Activated B cell treated with CpG ODN at 0.5 μM for 24 hours (primary cell): ENCODE results near the gene GBF1. TPM values are rescaled to one million over a fixed set of nuclear protein-coding genes. Genes with fewer than 3 reads are reported as not detected.
"Not testable (repeated sequence)": the region's sequence is repeated elsewhere in the genome, so short reads cannot be mapped to it uniquely, and the experiment has no call there.

Experiments used
- ATAC-seq: fragments of 200-7000 bp; cut with Tn5 transposase; one replicate; pipeline ENCODE4 v1.10.0; 2021; ENCODE audit warnings: low read depth, mild to moderate bottlenecking, moderate library complexity
- CTCF ChIA-PET: fragments of 350-600 bp; sonication (Branson Sonifier 250); formaldehyde crosslinking; loops from one replicate; lab custom pipeline; 2021; ENCODE audit warnings: antibody characterized with exemption; lab: Charles Lee
- POLR2A ChIA-PET: fragments of 350-600 bp; sonication (Branson Sonifier 250); formaldehyde crosslinking; loops from one replicate; lab custom pipeline; 2021; ENCODE audit warnings: antibody characterized with exemption; lab: Charles Lee
- DNase-seq: peaks from one replicate; pipeline ENCODE4 v3.0.0; 2022
- H3K27ac Mint-ChIP-seq: one replicate; pipeline ENCODE4 v1.8.0; 2020; ENCODE audit warnings: mixed read lengths
- H3K27me3 Mint-ChIP-seq: one replicate; pipeline ENCODE4 v1.8.0; 2021; ENCODE audit warnings: mixed read lengths
- H3K36me3 Mint-ChIP-seq: one replicate; pipeline ENCODE4 v1.8.0; 2021; ENCODE audit warnings: low read depth, mixed read lengths
- H3K4me1 Mint-ChIP-seq: one replicate; pipeline ENCODE4 v1.8.0; 2021; ENCODE audit warnings: mixed read lengths
- H3K4me3 Mint-ChIP-seq: one replicate; pipeline ENCODE4 v1.8.0; 2020; ENCODE audit warnings: mild to moderate bottlenecking, mixed read lengths
- H3K9me3 Mint-ChIP-seq: one replicate; pipeline ENCODE4 v1.8.0; 2020; ENCODE audit warnings: mixed read lengths
- intact Hi-C: fragments of 100-400 bp; cut with micrococcal nuclease; formaldehyde crosslinking; loops from one replicate; pipeline ENCODE4 v1.15.1; 2024
- total RNA-seq: library from RNA; stranded (reverse); gene quantifications from 2 replicates; pipeline ENCODE4 v1.2.3, GENCODE V29; 2022
- TF ChIP-seq, protein P1 (sequence below): fragments of 200-600 bp; IDR thresholded peaks from one replicate; pipeline ENCODE4 v1.8.0; 2022; ENCODE audit warnings: antibody characterized with exemption, mild to moderate bottlenecking

GBF1 gene
- total RNA-seq, 1 donor from 2014 or later = 44.3 TPM

DNA sequence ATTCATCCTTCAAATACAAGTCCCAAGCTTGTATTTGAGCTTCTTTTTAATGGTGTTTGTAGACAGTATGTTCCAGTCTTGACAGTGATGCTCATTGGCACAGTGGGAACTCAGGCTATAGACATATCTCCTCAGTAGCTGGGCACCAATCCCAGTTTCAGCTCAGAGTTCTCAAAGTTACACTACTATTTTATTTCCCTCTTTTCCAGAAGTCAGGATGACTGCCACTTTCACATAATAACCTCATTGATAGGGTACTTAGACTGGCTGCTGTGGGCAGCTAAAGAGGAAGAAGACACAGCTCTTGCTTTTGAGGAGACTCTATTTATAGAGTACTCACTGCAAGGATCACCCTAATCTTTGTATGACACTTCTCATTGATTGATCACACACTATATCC is 2.4 kb downstream of the GBF1 start:
- peaks cover 43% of the 10 kb centered on the region for H3K4me1 Mint-ChIP-seq
- intact Hi-C loops = loop anchor here (5.0 to 10.0 kb wide), 4 partner anchors 93 to 1120 kb away; partner anchors contain the start of genes BTRC, NOLC1, TAF5 and TRIM8
- H3K36me3 Mint-ChIP-seq = peaks cover 21% of the 10 kb centered on the region
- POLR2A ChIA-PET = interaction anchor here (0.6 kb wide), 1 partner anchor 58 kb away, joined by 3 read pairs; no protein-coding TSS in a partner anchor
- TF ChIP-seq, protein P1, sequence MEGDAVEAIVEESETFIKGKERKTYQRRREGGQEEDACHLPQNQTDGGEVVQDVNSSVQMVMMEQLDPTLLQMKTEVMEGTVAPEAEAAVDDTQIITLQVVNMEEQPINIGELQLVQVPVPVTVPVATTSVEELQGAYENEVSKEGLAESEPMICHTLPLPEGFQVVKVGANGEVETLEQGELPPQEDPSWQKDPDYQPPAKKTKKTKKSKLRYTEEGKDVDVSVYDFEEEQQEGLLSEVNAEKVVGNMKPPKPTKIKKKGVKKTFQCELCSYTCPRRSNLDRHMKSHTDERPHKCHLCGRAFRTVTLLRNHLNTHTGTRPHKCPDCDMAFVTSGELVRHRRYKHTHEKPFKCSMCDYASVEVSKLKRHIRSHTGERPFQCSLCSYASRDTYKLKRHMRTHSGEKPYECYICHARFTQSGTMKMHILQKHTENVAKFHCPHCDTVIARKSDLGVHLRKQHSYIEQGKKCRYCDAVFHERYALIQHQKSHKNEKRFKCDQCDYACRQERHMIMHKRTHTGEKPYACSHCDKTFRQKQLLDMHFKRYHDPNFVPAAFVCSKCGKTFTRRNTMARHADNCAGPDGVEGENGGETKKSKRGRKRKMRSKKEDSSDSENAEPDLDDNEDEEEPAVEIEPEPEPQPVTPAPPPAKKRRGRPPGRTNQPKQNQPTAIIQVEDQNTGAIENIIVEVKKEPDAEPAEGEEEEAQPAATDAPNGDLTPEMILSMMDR = no peak
- no peak overlapping the region for H3K27ac Mint-ChIP-seq
- no peak for DNase-seq
- H3K27me3 Mint-ChIP-seq = peaks cover 6% of the 10 kb centered on the region
- peak overlapping the region; percentile 60 for H3K4me3 Mint-ChIP-seq
- CTCF ChIA-PET = interaction anchor here (1.0 to 7.5 kb wide), 4 partner anchors 17 to 336 kb away, joined by 4 to 50 read pairs (median 6); no protein-coding TSS in a partner anchor
- ATAC-seq = no peak
- H3K9me3 Mint-ChIP-seq = no peaks in the 10 kb centered on the region

DNA sequence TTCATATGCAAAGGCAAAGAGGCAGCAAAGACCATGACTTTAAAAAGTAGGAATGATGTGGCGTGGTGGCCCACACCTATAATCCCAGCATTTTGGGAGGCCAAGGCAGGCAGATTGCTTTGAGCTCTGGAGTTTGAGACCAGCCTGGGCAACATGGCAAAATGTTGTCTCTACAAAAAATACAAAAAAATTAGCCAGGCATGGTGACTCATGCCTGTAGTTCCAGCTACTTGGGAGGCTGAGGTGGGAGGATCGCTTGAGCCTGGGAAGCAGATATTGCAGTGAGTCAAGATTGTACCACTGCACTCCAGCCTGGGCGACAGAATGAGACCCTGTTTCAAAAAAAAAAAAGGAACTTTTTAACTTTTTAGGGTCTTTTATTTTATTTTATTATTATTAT is 7.2 kb downstream of the GBF1 start:
- H3K9me3 Mint-ChIP-seq, H3K4me3 Mint-ChIP-seq, ATAC-seq, DNase-seq, H3K27me3 Mint-ChIP-seq, H3K27ac Mint-ChIP-seq, intact Hi-C loops, POLR2A ChIA-PET, CTCF ChIA-PET: not testable (repeated sequence)
- Mint-ChIP-seq H3K4me1 (peaks cover 28% of the 10 kb centered on the region), H3K36me3 (peaks cover 28% of the 10 kb centered on the region)

DNA sequence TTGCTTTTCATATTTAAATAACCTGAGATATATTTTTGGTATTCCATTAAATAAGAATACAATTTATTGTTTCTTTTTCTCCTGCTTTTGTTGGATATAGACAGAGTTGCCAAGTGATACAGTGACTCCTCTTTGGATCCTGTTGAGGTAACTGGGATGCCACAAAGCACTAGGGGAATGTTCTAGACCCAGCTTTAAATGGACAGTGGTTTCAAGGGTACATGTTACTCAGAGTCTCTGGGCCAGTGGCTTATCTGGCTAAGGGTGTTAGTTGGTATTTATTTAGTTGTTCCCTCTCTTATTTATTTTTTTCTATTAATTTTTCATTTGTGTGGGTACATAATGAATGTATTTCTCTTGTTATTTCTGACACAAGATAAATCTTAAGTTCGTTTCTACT is 9.1 kb downstream of the GBF1 start:
- no peak overlapping the region for H3K4me3 Mint-ChIP-seq
- H3K27me3 Mint-ChIP-seq = no peaks in the 10 kb centered on the region
- ChIA-PET POLR2A (interaction anchor here (1.3 kb wide), 1 partner anchor 9 kb away, joined by 3 read pairs; the partner anchor contains the start of gene GBF1), CTCF (interaction anchor here (1.4 kb wide), 1 partner anchor 25 kb away, joined by 3 read pairs; no protein-coding TSS in a partner anchor)
- no peaks in the 10 kb centered on the region for H3K9me3 Mint-ChIP-seq
- intact Hi-C loops = no loop called here
- no peak for DNase-seq
- H3K36me3 Mint-ChIP-seq = peaks cover 28% of the 10 kb centered on the region
- no peak overlapping the region for H3K27ac Mint-ChIP-seq
- ATAC-seq = no peak
- H3K4me1 Mint-ChIP-seq = peaks cover 12% of the 10 kb centered on the region
- TF ChIP-seq, protein P1 = no peak

DNA sequence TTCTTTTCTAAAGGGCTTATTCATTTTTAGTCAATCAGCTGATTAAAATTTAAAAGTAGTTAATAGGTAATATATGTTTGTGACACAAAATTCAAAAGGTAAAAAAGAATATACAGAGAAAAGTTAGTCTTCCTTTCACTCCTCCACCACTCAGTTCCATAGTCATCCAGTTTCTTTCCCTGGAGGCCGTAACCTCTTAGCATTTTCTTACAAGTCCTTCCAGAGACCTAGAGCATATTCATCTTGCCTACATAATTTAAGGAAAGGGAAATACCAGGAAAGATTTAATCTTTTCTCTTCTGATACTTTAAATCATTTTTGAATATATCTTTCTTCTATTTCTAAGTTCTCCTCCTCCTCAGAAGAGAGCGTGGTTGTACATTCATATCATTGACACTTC is 10.1 kb downstream of the GBF1 start:
- Mint-ChIP-seq H3K4me1 (peaks cover 12% of the 10 kb centered on the region), H3K27me3 (no peaks in the 10 kb centered on the region), H3K36me3 (peaks cover 35% of the 10 kb centered on the region), H3K9me3 (no peaks in the 10 kb centered on the region), H3K27ac (no peak overlapping the region), H3K4me3 (no peak overlapping the region)
- POLR2A ChIA-PET = no interaction called here
- CTCF ChIA-PET = interaction anchor here (1.4 kb wide), 1 partner anchor 26 kb away, joined by 3 read pairs; no protein-coding TSS in a partner anchor
- intact Hi-C loops = no loop called here
- ATAC-seq (no peak), DNase-seq (no peak)
- TF ChIP-seq, protein P1 = no peak

DNA sequence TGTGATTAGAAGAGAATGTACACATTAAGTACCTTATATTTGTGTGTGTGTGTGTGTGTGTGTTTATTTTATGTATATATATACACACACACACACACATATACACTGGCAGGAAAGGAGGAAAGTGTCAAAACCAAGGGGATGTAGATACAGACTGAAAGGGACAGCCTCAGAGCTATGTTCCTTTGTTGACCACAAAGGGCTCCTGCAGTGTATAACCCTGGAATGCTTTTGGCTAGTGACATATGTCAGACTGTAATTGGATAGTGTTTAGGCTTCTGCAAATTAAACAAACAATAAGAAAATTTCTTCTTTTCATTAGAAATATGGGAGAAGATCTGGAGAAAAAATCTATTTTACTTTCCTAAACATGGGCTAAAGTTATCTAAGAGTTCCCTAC is 15.9 kb downstream of the GBF1 start:
- Mint-ChIP-seq H3K9me3 (no peaks in the 10 kb centered on the region), H3K27me3 (no peaks in the 10 kb centered on the region), H3K4me1 (peaks cover 4% of the 10 kb centered on the region), H3K4me3 (no peak overlapping the region), H3K36me3 (peaks cover 63% of the 10 kb centered on the region), H3K27ac (no peak overlapping the region)
- DNase-seq (no peak), ATAC-seq (no peak)
- POLR2A ChIA-PET = no interaction called here
- CTCF ChIA-PET = no interaction called here
- intact Hi-C loops = no loop called here
- TF ChIP-seq, protein P1 = no peak
